CD4-positive, alpha-beta T cell (primary cell): Measurements from ENCODE around the gene COPG1. TPM values are rescaled to one million over a fixed set of nuclear protein-coding genes. Genes with fewer than 3 reads are reported as not detected.

Experiments
- ATAC-seq: fragments of 200-7000 bp; cut with Tn5 transposase; one replicate; pipeline ENCODE4 v1.10.0; 2022; ENCODE audit warnings: mild to moderate bottlenecking; ENCODE audit not compliant: poor library complexity
- CTCF ChIA-PET: fragments of 350-600 bp; sonication (Branson Sonifier 250); formaldehyde crosslinking; loops from one replicate; lab custom pipeline; 2021; ENCODE audit warnings: antibody characterized with exemption, inconsistent platforms; lab: Charles Lee
- POLR2A ChIA-PET: fragments of 350-600 bp; sonication (Branson Sonifier 250); formaldehyde crosslinking; loops from one replicate; lab custom pipeline; 2021; ENCODE audit warnings: antibody characterized with exemption, inconsistent platforms; lab: Charles Lee
- DNase-seq, 14 experiments: peaks; one replicate each; pipeline ENCODE4 v3.0.0-alpha.2; 2013 to 2020; ENCODE audit warnings: mixed read lengths in 2 of 14
- H3K27ac ChIP-seq, 2 donors: one replicate each; pipeline versions ENCODE4 v1.5.1 to v1.7.0; 2013; ENCODE audit warnings: low read length in 2 of 2, low read depth in 1 of 2, mild to moderate bottlenecking in 1 of 2
- H3K27me3 ChIP-seq, 2 experiments: 1 replicate in 1 of 2; 2 replicates in 1 of 2; pipeline versions ENCODE4 v1.6.1 to v1.7.0; 2013; ENCODE audit warnings: low read length in 2 of 2, control low read depth in 1 of 2, mild to moderate bottlenecking in 1 of 2, moderate library complexity in 1 of 2; ENCODE audit not compliant: insufficient read depth in 2 of 2, control insufficient read depth in 1 of 2
- H3K36me3 ChIP-seq: one replicate; pipeline ENCODE4 v1.6.1; 2013; ENCODE audit warnings: low read length, control low read depth; ENCODE audit not compliant: insufficient read depth
- H3K4me1 ChIP-seq: one replicate; pipeline ENCODE4 v1.6.1; 2013; ENCODE audit warnings: low read length, control low read depth; ENCODE audit not compliant: insufficient read depth
- H3K4me3 ChIP-seq: one replicate; pipeline ENCODE4 v1.5.1; 2013; ENCODE audit warnings: mild to moderate bottlenecking, low read length, moderate library complexity
- H3K9me3 ChIP-seq, 2 experiments: 1 replicate in 1 of 2; 2 replicates in 1 of 2; pipeline versions ENCODE4 v1.6.1 to v1.7.0; 2013; ENCODE audit warnings: low read length in 2 of 2, mild to moderate bottlenecking in 2 of 2, control low read depth in 1 of 2, moderate library complexity in 1 of 2; ENCODE audit not compliant: control insufficient read depth in 1 of 2, insufficient read depth in 1 of 2
- H3K27ac Mint-ChIP-seq: one replicate; pipeline ENCODE4 v1.8.0; 2020; ENCODE audit warnings: mixed read lengths
- H3K27me3 Mint-ChIP-seq: one replicate; pipeline ENCODE4 v1.8.0; 2021; ENCODE audit warnings: mixed read lengths
- H3K36me3 Mint-ChIP-seq: one replicate; pipeline ENCODE4 v1.8.0; 2021; ENCODE audit warnings: low read depth, mixed read lengths
- H3K4me1 Mint-ChIP-seq: one replicate; pipeline ENCODE4 v1.8.0; 2021; ENCODE audit warnings: low read depth, mixed read lengths
- H3K4me3 Mint-ChIP-seq: one replicate; pipeline ENCODE4 v1.8.0; 2020; ENCODE audit warnings: mild to moderate bottlenecking, mixed read lengths
- H3K9me3 Mint-ChIP-seq: one replicate; pipeline ENCODE4 v1.8.0; 2020; ENCODE audit warnings: mixed read lengths
- CTCF ChIP-seq: fragments of 200-600 bp; IDR thresholded peaks from one replicate; pipeline ENCODE4 v1.8.0; 2022; ENCODE audit warnings: antibody characterized with exemption, mild to moderate bottlenecking
- intact Hi-C, 2 experiments: fragments of 100-400 bp; cut with DNase I in 1 of 2; cut with micrococcal nuclease in 1 of 2; formaldehyde crosslinking; loops; one replicate each; pipeline versions ENCODE4 v1.15.1 to v1.9.0; 2023 to 2025; cut with DNase I, micrococcal nuclease
- total RNA-seq, 174 experiments: library from RNA in 2 of 174; stranded (reverse) in 2 of 174; gene quantifications; one replicate each; pipeline ENCODE4 v1.2.3 and lab custom pipeline; 2021 to 2026

The COPG1 gene
- total RNA-seq, 2 experiments from 2014 or later: 77.7 to 79.3 TPM

- Histone ChIP-seq H3K27me3 (no peaks in the 10 kb centered on the region), H3K36me3 (peaks cover 5% of the 10 kb centered on the region), H3K27ac (no peak overlapping the region), H3K9me3 (no peaks in the 10 kb centered on the region), H3K4me3 (no peak overlapping the region), H3K4me1 (peaks cover 27% of the 10 kb centered on the region)
- Mint-ChIP-seq H3K4me3 (no peak overlapping the region), H3K27me3 (no peaks in the 10 kb centered on the region), H3K36me3 (peaks cover 33% of the 10 kb centered on the region), H3K4me1 (peaks cover 37% of the 10 kb centered on the region), H3K9me3 (no peaks in the 10 kb centered on the region), H3K27ac (peak overlapping the region; percentile 66)
- ATAC-seq (no peak), DNase-seq (no peak)
- CTCF ChIA-PET: no interaction called here
- intact Hi-C loops: loop anchor here in 1 of 2 experiments (10.0 kb wide), 2 partner anchors 126 to 1716 kb away; partner anchors contain the start of genes CNBP, MCM2 and TPRA1
- POLR2A ChIA-PET: no interaction called here
- TF ChIP-seq CTCF: no peak
Observed at GRCh38 chr3:129310111-129311011, 61.0 kb downstream of the COPG1 start.

- H3K4me3 ChIP-seq: no peak overlapping the region
- H3K9me3 Mint-ChIP-seq: no peaks in the 10 kb centered on the region
- H3K27ac ChIP-seq: no peak overlapping the region
- POLR2A ChIA-PET: interaction anchor here (1.2 to 3.6 kb wide), 4 partner anchors 9 to 189 kb away, joined by 3 to 39 read pairs (median 12); partner anchors contain the start of genes COPG1 and HMCES
- CTCF ChIA-PET: interaction anchor here (1.0 kb wide), 1 partner anchor 341 kb away, joined by 3 read pairs; no protein-coding TSS in a partner anchor
- H3K27ac Mint-ChIP-seq: peak overlapping the region; percentile 82
- H3K36me3 ChIP-seq: no peaks in the 10 kb centered on the region
- H3K9me3 ChIP-seq: no peaks in the 10 kb centered on the region
- peaks cover 20% of the 10 kb centered on the region for H3K4me1 ChIP-seq
- intact Hi-C loops: loop anchor here in 1 of 2 experiments (10.0 kb wide), 2 partner anchors 126 to 1716 kb away; partner anchors contain the start of genes CNBP, MCM2 and TPRA1
- H3K4me1 Mint-ChIP-seq: peaks cover 28% of the 10 kb centered on the region
- H3K27me3 ChIP-seq: no peaks in the 10 kb centered on the region
- H3K27me3 Mint-ChIP-seq: no peaks in the 10 kb centered on the region
- no peak for DNase-seq
- ATAC-seq: no peak
- peak overlapping the region; percentile 91 for H3K4me3 Mint-ChIP-seq
- peaks cover 33% of the 10 kb centered on the region for H3K36me3 Mint-ChIP-seq
- TF ChIP-seq CTCF: no peak
Observed at GRCh38 chr3:129311054-129311902, 61.9 kb downstream of the COPG1 start.
